GM12878 (cell line): Measurements from ENCODE around the gene PDZD2. TPM values are rescaled to one million over a fixed set of nuclear protein-coding genes. Genes with fewer than 3 reads are reported as not detected.

Experiments used
- ATAC-seq: fragments of 200-7000 bp; cut with Tn5 transposase; 3 replicates; pipeline ENCODE4 v1.9.1; 2020; ENCODE audit warnings: mild to moderate bottlenecking, moderate library complexity
- BruUV-seq: library from RNA; stranded (reverse); fragments of 400-500 nt; replicated peaks from 2 replicates; lab custom pipeline; 2021; lab: Mats Ljungman, UMichigan
- CTCF ChIA-PET: fragments of 300-600 bp; sonication (Branson Sonifier 250); formaldehyde crosslinking; extraction: SDS; loops from one replicate; lab custom pipeline; 2021; ENCODE audit warnings: inconsistent platforms; lab: Yijun Ruan, JAX
- POLR2A ChIA-PET: fragments of 350-600 bp; formaldehyde crosslinking; extraction: SDS; loops from one replicate; lab custom pipeline; 2021; ENCODE audit warnings: inconsistent platforms; lab: Charles Lee
- RAD21 ChIA-PET: fragments of 300-600 bp; sonication (Branson Sonifier 250); formaldehyde crosslinking; loops from one replicate; lab custom pipeline; 2023; ENCODE audit warnings: antibody characterized with exemption; ENCODE audit not compliant: unreplicated experiment; lab: Charles Lee
- SMC1A ChIA-PET: fragments of 300-600 bp; sonication (Branson Sonifier 250); formaldehyde crosslinking; loops from one replicate; lab custom pipeline; 2023; ENCODE audit not compliant: unreplicated experiment, uncharacterized antibody; lab: Charles Lee
- DNase-seq: peaks from one replicate; pipeline ENCODE4 v3.0.0-alpha.2; 2011; ENCODE audit warnings: low read depth, low spot score
- FAIRE-seq: peaks from 3 replicates; lab custom pipeline; 2011; peaks lifted over from hg19 to GRCh38; lab: Jason Lieb, UNC
- H2AFZ ChIP-seq: 2 replicates; pipeline ENCODE4 v1.6.0; 2011; ENCODE audit warnings: low read depth, low read length, control low read depth; ENCODE audit not compliant: control insufficient read depth
- H3K27ac ChIP-seq: 2 replicates; pipeline ENCODE4 v1.5.1; 2011; ENCODE audit warnings: control low read depth; ENCODE audit not compliant: control insufficient read depth, insufficient read depth
- H3K27me3 ChIP-seq, 2 experiments: replicated peaks in 1 of 2; 2 replicates each; pipeline versions ENCODE4 v1.6.0 to v1.6.1; 2011; ENCODE audit warnings: low read length in 1 of 2; ENCODE audit not compliant: control insufficient read depth in 2 of 2, insufficient read depth in 2 of 2
- H3K36me3 ChIP-seq, 2 experiments: 2 replicates each; pipeline ENCODE4 v1.5.1; 2011; ENCODE audit warnings: low read length in 1 of 2; ENCODE audit not compliant: control insufficient read depth in 2 of 2, insufficient read depth in 2 of 2
- H3K4me1 ChIP-seq: 2 replicates; pipeline ENCODE4 v1.6.1; 2011; ENCODE audit warnings: mild to moderate bottlenecking, low read length, moderate library complexity, mixed read lengths; ENCODE audit not compliant: control insufficient read depth, insufficient read depth
- H3K4me2 ChIP-seq: 2 replicates; pipeline ENCODE4 v1.6.0; 2011; ENCODE audit warnings: control low read depth; ENCODE audit not compliant: control insufficient read depth, insufficient read depth
- H3K4me3 ChIP-seq: fragments of 200-600 bp; sonication (generic); 2 replicates; pipeline ENCODE4 v1.5.1; 2016
- H3K79me2 ChIP-seq: 2 replicates; pipeline ENCODE4 v1.6.0; 2011; ENCODE audit warnings: low read length; ENCODE audit not compliant: control insufficient read depth, insufficient read depth
- H3K9ac ChIP-seq: 2 replicates; pipeline ENCODE4 v1.8.0; 2011; ENCODE audit warnings: low read length, control low read depth, mixed read lengths; ENCODE audit not compliant: control insufficient read depth, insufficient read depth
- H3K9me3 ChIP-seq: replicated peaks from 3 replicates; pipeline ENCODE4 v1.5.1; 2011; ENCODE audit warnings: mild to moderate bottlenecking, low read length; ENCODE audit not compliant: control insufficient read depth, insufficient read depth
- H4K20me1 ChIP-seq: 2 replicates; pipeline ENCODE4 v1.6.0; 2011; ENCODE audit not compliant: control insufficient read depth, insufficient read depth
- ATF3 ChIP-seq: IDR thresholded peaks from 2 replicates; pipeline ENCODE4 v1.6.1; 2011; ENCODE audit warnings: low read depth, mild to moderate bottlenecking, low read length, moderate library complexity, borderline replicate concordance; ENCODE audit errors: extremely low read depth
- E2F4 ChIP-seq: IDR thresholded peaks from 2 replicates; pipeline ENCODE4 v1.6.1; 2012; ENCODE audit warnings: low read depth, low read length, improper control_type of control experiment
- FOXK2 ChIP-seq: fragments of 450-650 bp; IDR thresholded peaks from 2 replicates; pipeline ENCODE4 v1.6.1; 2017; ENCODE audit warnings: mild to moderate bottlenecking, moderate library complexity
- JUND ChIP-seq: IDR thresholded peaks from 2 replicates; pipeline ENCODE4 v1.6.1; 2012; ENCODE audit warnings: low read depth, mild to moderate bottlenecking, low read length, improper control_type of control experiment, moderate library complexity
- KAT2A ChIP-seq: conservative IDR thresholded peaks from 2 replicates; pipeline ENCODE4 v1.6.1; 2011; ENCODE audit warnings: low read depth, low read length; ENCODE audit not compliant: control insufficient read depth
- LARP7 ChIP-seq: fragments of 450-650 bp; IDR thresholded peaks from 2 replicates; pipeline ENCODE4 v1.6.1; 2017; ENCODE audit warnings: mild to moderate bottlenecking
- PKNOX1 ChIP-seq: fragments of 450-650 bp; IDR thresholded peaks from 2 replicates; pipeline ENCODE4 v1.6.1; 2016; ENCODE audit warnings: mild to moderate bottlenecking
- POLR2AphosphoS5 ChIP-seq: IDR thresholded peaks from 2 replicates; pipeline ENCODE4 v1.6.1; 2011; ENCODE audit warnings: mild to moderate bottlenecking, low read length, inconsistent platforms
- RELB ChIP-seq: fragments of 450-650 bp; IDR thresholded peaks from 2 replicates; pipeline ENCODE4 v1.6.1; 2017; ENCODE audit warnings: low read depth, mild to moderate bottlenecking, moderate library complexity
- ZNF622 ChIP-seq: fragments of 450-650 bp; IDR thresholded peaks from 2 replicates; pipeline ENCODE4 v1.6.1; 2017; ENCODE audit warnings: mild to moderate bottlenecking, inconsistent platforms
- WGBS: methylation state at CpG from one replicate; pipeline ENCODE4 v1.1.6; 2016; ENCODE audit warnings: low lambda C conversion rate; ENCODE audit not compliant: insufficient replicate concordance, insufficient coverage; ENCODE audit errors: missing lambda C conversion rate; 5-methylcytosine and 5-hydroxymethylcytosine counted together
- in situ Hi-C: fragments of 300-500 bp; cut with MboI; formaldehyde crosslinking; loops from 9 replicates; pipeline ENCODE4 v1.14.3; 2018; ENCODE audit warnings: mixed read lengths
- intact Hi-C: fragments of 100-400 bp; cut with micrococcal nuclease; formaldehyde crosslinking; loops from one replicate; pipeline ENCODE4 v1.14.2; 2022; ENCODE audit not compliant: unreplicated experiment
- polyA plus RNA-seq, 11 experiments: library from polyadenylated mRNA; depleted of rRNA in 4 of 11; unstranded in 6 of 11; stranded (reverse) in 5 of 11; fragments of >200 nt; fragmentation: Nextera tagmentation in 4 of 11; fragmentation: Illumina TruSeq in 1 of 11; extraction: Ambion mirVana in 4 of 11; extraction: Trizol in 1 of 11; gene quantifications; 1 replicate in 1 of 11; 2 replicates in 10 of 11; pipeline versions ENCODE4 v1.2.1 to v1.2.3, GENCODE V29; 2011 to 2016; ENCODE audit warnings: inconsistent platforms in 2 of 11, missing spikeins in 2 of 11, low read depth in 1 of 11
- total RNA-seq, 4 experiments: library from RNA; depleted of rRNA in 3 of 4; stranded (reverse); fragments of >200 nt in 3 of 4; fragmentation: Illumina TruSeq in 1 of 4; extraction: Trizol in 1 of 4; gene quantifications; 2 replicates each; pipeline versions ENCODE4 v1.2.1 to v1.2.3, GENCODE V29; 2013 to 2021

Gene PDZD2
- total and polyA plus RNA-seq, 10 of the 15 experiments (the other 5 are each of a cell fraction or from before 2014, with no cell fraction given): 0.01 to 0.58 (median 0.29) TPM; not detected in 3

GRCh38 chr5:31981361-31981945 lies 342.5 kb downstream of the PDZD2 start:
- Histone ChIP-seq H3K4me1 (no peaks in the 10 kb centered on the region), H3K9me3 (no peaks in the 10 kb centered on the region), H3K9ac (no peak overlapping the region), H3K36me3 (no peaks in the 10 kb centered on the region), H3K79me2 (no peaks in the 10 kb centered on the region), H2AFZ (no peak overlapping the region), H3K27me3 (no peaks in the 10 kb centered on the region; a peak in 2 of 4 replicates), H3K4me2 (no peak overlapping the region), H4K20me1 (no peaks in the 10 kb centered on the region), H3K27ac (no peak overlapping the region), H3K4me3 (no peak overlapping the region)
- in situ Hi-C loops (no loop called here), intact Hi-C loops (no loop called here)
- ChIA-PET SMC1A (no interaction called here), RAD21 (no interaction called here), POLR2A (no interaction called here), CTCF (no interaction called here)
- TF ChIP-seq KAT2A (no peak), FOXK2 (no peak), JUND (no peak), PKNOX1 (no peak), RELB (no peak), E2F4 (no peak), LARP7 (no peak), POLR2AphosphoS5 (no peak), ZNF622 (no peak), ATF3 (no peak)
- no TSS peak for BruUV-seq
- FAIRE-seq (no peak), ATAC-seq (no peak), DNase-seq (no peak)
- WGBS: 51% methylated on average over 7 of the region's 7 CpGs
